ENCODE measurements around the gene GIGYF2.

The GIGYF2 gene

DNA sequence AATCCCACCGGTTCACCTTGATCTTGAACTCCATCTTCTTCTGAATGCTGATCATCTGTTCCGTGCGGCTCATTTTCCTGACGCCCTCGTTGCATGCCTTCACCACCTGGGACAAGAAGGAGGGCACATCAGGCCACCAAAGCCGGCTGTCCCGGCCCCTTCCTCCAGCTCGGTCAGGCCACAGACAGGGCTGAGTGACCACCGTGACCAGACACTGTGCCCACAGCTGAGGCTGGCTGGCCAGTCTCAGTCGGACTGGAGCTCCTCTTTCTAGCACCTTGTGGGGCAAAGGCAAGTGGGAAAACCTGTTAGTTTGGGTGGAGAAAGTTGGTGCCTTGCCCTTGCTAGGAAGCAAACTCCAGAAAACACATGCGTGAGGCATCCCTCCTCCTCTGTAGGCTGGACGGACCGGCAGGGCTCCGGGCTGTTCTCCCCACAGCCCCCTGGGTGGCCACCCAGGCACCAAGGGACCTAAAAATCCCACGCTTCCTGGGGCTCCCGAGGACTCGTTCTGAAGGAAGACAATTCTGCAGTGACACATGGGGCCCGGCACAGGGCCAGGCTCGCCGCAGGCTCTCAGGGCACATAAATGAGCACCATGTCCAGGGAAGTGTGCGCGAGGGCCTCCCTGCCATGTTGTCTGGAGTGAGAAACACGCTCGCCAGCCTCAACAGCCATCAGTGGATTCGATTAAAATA, 188.3 kb downstream of the GIGYF2 start:
- H2AFZ ChIP-seq (ENCODE audit: low read length): no peak overlapping the region

DNA sequence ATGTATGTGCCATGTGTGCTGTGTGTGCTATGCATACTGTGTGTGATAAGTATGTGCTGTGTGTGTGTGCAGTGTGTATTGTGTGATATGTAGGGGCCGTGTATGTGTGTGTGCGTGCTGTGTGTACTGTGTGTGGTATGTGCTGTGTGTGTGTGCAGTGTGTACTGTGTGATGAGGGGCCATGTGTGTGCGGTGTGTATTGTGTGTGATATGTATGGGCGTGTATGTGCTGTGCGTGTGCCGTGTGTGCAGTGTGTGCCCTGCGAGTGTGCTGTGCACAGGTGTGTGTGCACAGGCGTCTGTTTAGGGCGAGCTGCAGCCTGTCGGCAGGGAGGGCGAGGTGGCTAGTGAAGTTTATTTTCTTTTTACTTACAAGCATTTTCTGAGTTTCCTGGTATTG, 189.0 kb downstream of the GIGYF2 start:
- Histone ChIP-seq H3K9me3 (replicated peaks; ENCODE audit: insufficient read depth, low read length) (no peaks in the 10 kb centered on the region), H3K9me2 (replicated peaks; ENCODE audit: insufficient read depth, low read length) (no peaks in the 10 kb centered on the region), H3K36me3 (replicated peaks; ENCODE audit: insufficient read depth, low read length) (no peaks in the 10 kb centered on the region), H3K27me3 (replicated peaks; ENCODE audit: insufficient read depth, low read length) (no peaks in the 10 kb centered on the region), H3F3A (ENCODE audit: insufficient read depth, low read length) (no peaks in the 10 kb centered on the region), H3K27ac (ENCODE audit: low read length) (no peak overlapping the region), H3K9ac (ENCODE audit: low read length) (no peak overlapping the region), H3K4me2 (ENCODE audit: low read depth, low read length) (no peak overlapping the region), H3K4me3 (ENCODE audit: low read length) (no peak overlapping the region), H3K79me2 (ENCODE audit: low read length) (no peaks in the 10 kb centered on the region), H4K20me1 (ENCODE audit: insufficient read depth, low read length) (no peaks in the 10 kb centered on the region), H2AFZ (ENCODE audit: low read length) (no peak overlapping the region), H3K4me1 (ENCODE audit: low read length) (no peaks in the 10 kb centered on the region)
- DNase-seq: no peak
- TF ChIP-seq, protein P1, sequence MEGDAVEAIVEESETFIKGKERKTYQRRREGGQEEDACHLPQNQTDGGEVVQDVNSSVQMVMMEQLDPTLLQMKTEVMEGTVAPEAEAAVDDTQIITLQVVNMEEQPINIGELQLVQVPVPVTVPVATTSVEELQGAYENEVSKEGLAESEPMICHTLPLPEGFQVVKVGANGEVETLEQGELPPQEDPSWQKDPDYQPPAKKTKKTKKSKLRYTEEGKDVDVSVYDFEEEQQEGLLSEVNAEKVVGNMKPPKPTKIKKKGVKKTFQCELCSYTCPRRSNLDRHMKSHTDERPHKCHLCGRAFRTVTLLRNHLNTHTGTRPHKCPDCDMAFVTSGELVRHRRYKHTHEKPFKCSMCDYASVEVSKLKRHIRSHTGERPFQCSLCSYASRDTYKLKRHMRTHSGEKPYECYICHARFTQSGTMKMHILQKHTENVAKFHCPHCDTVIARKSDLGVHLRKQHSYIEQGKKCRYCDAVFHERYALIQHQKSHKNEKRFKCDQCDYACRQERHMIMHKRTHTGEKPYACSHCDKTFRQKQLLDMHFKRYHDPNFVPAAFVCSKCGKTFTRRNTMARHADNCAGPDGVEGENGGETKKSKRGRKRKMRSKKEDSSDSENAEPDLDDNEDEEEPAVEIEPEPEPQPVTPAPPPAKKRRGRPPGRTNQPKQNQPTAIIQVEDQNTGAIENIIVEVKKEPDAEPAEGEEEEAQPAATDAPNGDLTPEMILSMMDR (IDR thresholded peaks at IDR 0.05; ENCODE audit: low read length): no peak
- TF ChIP-seq EZH2phosphoT487 (IDR thresholded peaks at IDR 0.05; ENCODE audit: low read length): no peak
- TF ChIP-seq EZH2 (optimal IDR thresholded peaks at IDR 0.05; ENCODE audit: low read depth, low read length): no peak

More for the DNA sequence above, 188.3 kb downstream of the GIGYF2 start:
- Histone ChIP-seq H3K4me3 (ENCODE audit: low read length) (no peak overlapping the region), H4K20me1 (ENCODE audit: insufficient read depth, low read length) (no peaks in the 10 kb centered on the region), H3K79me2 (ENCODE audit: low read length) (no peaks in the 10 kb centered on the region), H3K4me1 (ENCODE audit: low read length) (no peaks in the 10 kb centered on the region), H3K36me3 (replicated peaks; ENCODE audit: insufficient read depth, low read length) (no peaks in the 10 kb centered on the region), H3F3A (ENCODE audit: insufficient read depth, low read length) (no peaks in the 10 kb centered on the region), H3K4me2 (ENCODE audit: low read depth, low read length) (no peak overlapping the region), H3K9ac (ENCODE audit: low read length) (no peak overlapping the region), H3K9me3 (replicated peaks; ENCODE audit: insufficient read depth, low read length) (no peaks in the 10 kb centered on the region), H3K27ac (ENCODE audit: low read length) (no peak overlapping the region), H3K9me2 (replicated peaks; ENCODE audit: insufficient read depth, low read length) (no peaks in the 10 kb centered on the region), H3K27me3 (replicated peaks; ENCODE audit: insufficient read depth, low read length) (no peaks in the 10 kb centered on the region)
- no peak for DNase-seq
- no peak for TF ChIP-seq EZH2phosphoT487 (IDR thresholded peaks at IDR 0.05; ENCODE audit: low read length)
- TF ChIP-seq, protein P1 (IDR thresholded peaks at IDR 0.05; ENCODE audit: low read length): no peak
- TF ChIP-seq EZH2 (optimal IDR thresholded peaks at IDR 0.05; ENCODE audit: low read depth, low read length): no peak

DNA sequence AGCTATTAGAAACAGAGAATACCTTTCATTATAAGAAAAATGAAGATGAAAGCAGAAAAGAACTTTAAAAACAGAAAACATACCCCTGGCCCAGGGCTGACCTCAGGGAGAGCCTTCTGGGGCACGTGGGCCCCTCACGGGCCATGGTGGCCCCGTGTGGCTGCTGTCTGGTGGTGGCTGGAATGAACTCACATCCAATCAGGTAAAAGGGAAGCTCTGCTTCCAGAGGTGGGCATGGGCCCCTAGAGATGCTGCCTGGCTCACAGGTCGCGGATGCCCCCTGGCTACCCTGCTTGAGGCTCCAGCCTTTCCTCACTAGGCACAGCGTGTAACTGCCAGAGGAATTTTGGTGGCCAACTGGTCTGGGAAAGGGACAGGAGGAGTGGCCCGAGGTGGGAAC, 189.5 kb downstream of the GIGYF2 start:
- no peaks in the 10 kb centered on the region for H3K36me3 ChIP-seq (replicated peaks; ENCODE audit: insufficient read depth, low read length)
- H3K9me2 ChIP-seq (replicated peaks; ENCODE audit: insufficient read depth, low read length): no peaks in the 10 kb centered on the region
- H3K9me3 ChIP-seq (replicated peaks; ENCODE audit: insufficient read depth, low read length): no peaks in the 10 kb centered on the region
- DNase-seq: no peak
- H3K4me1 ChIP-seq (ENCODE audit: low read length): no peaks in the 10 kb centered on the region
- no peak overlapping the region for H3K4me3 ChIP-seq (ENCODE audit: low read length)
- no peaks in the 10 kb centered on the region for H4K20me1 ChIP-seq (ENCODE audit: insufficient read depth, low read length)
- no peak overlapping the region for H3K27ac ChIP-seq (ENCODE audit: low read length)
- no peak overlapping the region for H3K9ac ChIP-seq (ENCODE audit: low read length)
- H3K79me2 ChIP-seq (ENCODE audit: low read length): no peaks in the 10 kb centered on the region
- no peaks in the 10 kb centered on the region for H3F3A ChIP-seq (ENCODE audit: insufficient read depth, low read length)
- TF ChIP-seq EZH2phosphoT487 (IDR thresholded peaks at IDR 0.05; ENCODE audit: low read length) (no peak), EZH2 (optimal IDR thresholded peaks at IDR 0.05; ENCODE audit: low read depth, low read length) (no peak)
- TF ChIP-seq, protein P1 (IDR thresholded peaks at IDR 0.05; ENCODE audit: low read length): no peak
- no peaks in the 10 kb centered on the region for H3K27me3 ChIP-seq (replicated peaks; ENCODE audit: insufficient read depth, low read length)
- H2AFZ ChIP-seq (ENCODE audit: low read length): no peak overlapping the region
- no peak overlapping the region for H3K4me2 ChIP-seq (ENCODE audit: low read depth, low read length)
